Activated CD8-positive, alpha-beta memory T cell treated with anti-CD3 and anti-CD28 coated beads, Interleukin-2, amount 10 ng/mL, durations not matched to agents 7 days and 5 days (primary cell): ENCODE results near the gene SH3PXD2B. TPM values are rescaled to one million over a fixed set of nuclear protein-coding genes. Genes with fewer than 3 reads are reported as not detected.
"Not testable (repeated sequence)": the region's sequence is repeated elsewhere in the genome, so short reads cannot be mapped to it uniquely, and the experiment has no call there.

Source experiments
- ATAC-seq: fragments of 150-1000 bp; cut with Tn5 transposase; one replicate; pipeline ENCODE4 v1.10.0; 2021; ENCODE audit warnings: moderate library complexity
- CTCF ChIA-PET: fragments of 350-600 bp; sonication (Branson Sonifier 250); formaldehyde crosslinking; loops from one replicate; lab custom pipeline; 2021; ENCODE audit warnings: antibody characterized with exemption; lab: Charles Lee
- DNase-seq: peaks from one replicate; pipeline ENCODE4 v3.0.0-alpha.2; 2020
- H3K27ac Mint-ChIP-seq: one replicate; pipeline ENCODE4 v1.8.0; 2021; ENCODE audit warnings: mild to moderate bottlenecking, mixed read lengths
- H3K27me3 Mint-ChIP-seq: one replicate; pipeline ENCODE4 v1.8.0; 2021; ENCODE audit warnings: mixed read lengths
- H3K36me3 Mint-ChIP-seq: one replicate; pipeline ENCODE4 v1.8.0; 2021; ENCODE audit warnings: mild to moderate bottlenecking, mixed read lengths
- H3K4me1 Mint-ChIP-seq: one replicate; pipeline ENCODE4 v1.8.0; 2021; ENCODE audit warnings: mixed read lengths
- H3K4me3 Mint-ChIP-seq: one replicate; pipeline ENCODE4 v1.8.0; 2021; ENCODE audit warnings: mild to moderate bottlenecking, moderate library complexity, mixed read lengths
- H3K9me3 Mint-ChIP-seq: one replicate; pipeline ENCODE4 v1.8.0; 2022; ENCODE audit warnings: low read depth, mixed read lengths
- total RNA-seq, 2 experiments: library from RNA; stranded (reverse); gene quantifications; one replicate each; pipeline ENCODE4 v1.2.3, GENCODE V29; 2021

The SH3PXD2B gene
- total RNA-seq, 2 experiments from 2014 or later = 0.06 to 0.12 TPM

- Mint-ChIP-seq H3K36me3 (no peaks in the 10 kb centered on the region), H3K27me3 (peaks cover 13% of the 10 kb centered on the region), H3K4me1 (no peaks in the 10 kb centered on the region), H3K9me3 (no peaks in the 10 kb centered on the region), H3K4me3 (no peak overlapping the region), H3K27ac (no peak overlapping the region)
- ATAC-seq = no peak
- CTCF ChIA-PET = no interaction called here
- DNase-seq = no peak
Observed at GRCh38 chr5:172343741-172344140, 110.6 kb downstream of the SH3PXD2B start.

- Mint-ChIP-seq H3K36me3 (no peaks in the 10 kb centered on the region), H3K27me3 (peaks cover 13% of the 10 kb centered on the region), H3K9me3 (no peaks in the 10 kb centered on the region), H3K4me1 (no peaks in the 10 kb centered on the region), H3K27ac (no peak overlapping the region), H3K4me3 (no peak overlapping the region)
- CTCF ChIA-PET = no interaction called here
- DNase-seq = no peak
- ATAC-seq = no peak
Observed at GRCh38 chr5:172342918-172343317, 111.4 kb downstream of the SH3PXD2B start.

GRCh38 chr5:172339264-172340180 lies 114.8 kb downstream of the SH3PXD2B start:
- no peaks in the 10 kb centered on the region for H3K9me3 Mint-ChIP-seq
- H3K4me3 Mint-ChIP-seq = no peak overlapping the region
- no peaks in the 10 kb centered on the region for H3K4me1 Mint-ChIP-seq
- H3K27me3 Mint-ChIP-seq = peaks cover 2% of the 10 kb centered on the region
- no peaks in the 10 kb centered on the region for H3K36me3 Mint-ChIP-seq
- no peak for ATAC-seq
- no peak overlapping the region for H3K27ac Mint-ChIP-seq
- CTCF ChIA-PET = no interaction called here
- no peak for DNase-seq

- H3K4me3 Mint-ChIP-seq = no peak overlapping the region
- H3K36me3 Mint-ChIP-seq = no peaks in the 10 kb centered on the region
- H3K27ac Mint-ChIP-seq = no peak overlapping the region
- no peak for ATAC-seq
- CTCF ChIA-PET = no interaction called here
- no peaks in the 10 kb centered on the region for H3K27me3 Mint-ChIP-seq
- no peaks in the 10 kb centered on the region for H3K4me1 Mint-ChIP-seq
- DNase-seq = no peak
- no peaks in the 10 kb centered on the region for H3K9me3 Mint-ChIP-seq
Observed at GRCh38 chr5:172336676-172337285, 117.5 kb downstream of the SH3PXD2B start.

- ATAC-seq = no peak
- H3K27me3 Mint-ChIP-seq = no peaks in the 10 kb centered on the region
- CTCF ChIA-PET = no interaction called here
- H3K4me3 Mint-ChIP-seq = no peak overlapping the region
- no peak overlapping the region for H3K27ac Mint-ChIP-seq
- no peak for DNase-seq
- H3K4me1 Mint-ChIP-seq = no peaks in the 10 kb centered on the region
- no peaks in the 10 kb centered on the region for H3K36me3 Mint-ChIP-seq
- no peaks in the 10 kb centered on the region for H3K9me3 Mint-ChIP-seq
Observed at GRCh38 chr5:172336264-172336663, 118.1 kb downstream of the SH3PXD2B start.

- H3K27ac Mint-ChIP-seq = no peak overlapping the region
Observed at GRCh38 chr5:172335721-172336120, 118.6 kb downstream of the SH3PXD2B start.

GRCh38 chr5:172334641-172335040 lies 119.7 kb downstream of the SH3PXD2B start:
- ATAC-seq (no peak), DNase-seq (no peak)
- no peaks in the 10 kb centered on the region for H3K9me3 Mint-ChIP-seq
- CTCF ChIA-PET = interaction anchor here (1.0 kb wide), 1 partner anchor 36 kb away, joined by 3 read pairs; no protein-coding TSS in a partner anchor
- no peaks in the 10 kb centered on the region for H3K4me1 Mint-ChIP-seq
- no peak overlapping the region for H3K4me3 Mint-ChIP-seq
- peaks cover 6% of the 10 kb centered on the region for H3K27me3 Mint-ChIP-seq
- no peak overlapping the region for H3K27ac Mint-ChIP-seq
- H3K36me3 Mint-ChIP-seq = no peaks in the 10 kb centered on the region

More at GRCh38 chr5:172335721-172336120, 118.6 kb downstream of the SH3PXD2B start:
- Mint-ChIP-seq H3K4me3 (no peak overlapping the region), H3K36me3 (no peaks in the 10 kb centered on the region), H3K9me3 (no peaks in the 10 kb centered on the region), H3K27me3 (no peaks in the 10 kb centered on the region), H3K4me1 (no peaks in the 10 kb centered on the region)
- ATAC-seq = no peak
- CTCF ChIA-PET = no interaction called here
- DNase-seq = no peak

GRCh38 chr5:172334196-172334595 lies 120.1 kb downstream of the SH3PXD2B start:
- Mint-ChIP-seq H3K27me3 (peaks cover 8% of the 10 kb centered on the region), H3K4me1 (no peaks in the 10 kb centered on the region), H3K9me3 (no peaks in the 10 kb centered on the region), H3K27ac (no peak overlapping the region), H3K36me3 (no peaks in the 10 kb centered on the region), H3K4me3 (no peak overlapping the region)
- CTCF ChIA-PET = interaction anchor here (0.6 to 1.0 kb wide), 2 partner anchors 37 to 884 kb away, joined by 3 read pairs; no protein-coding TSS in a partner anchor
- no peak for ATAC-seq
- DNase-seq = no peak

GRCh38 chr5:172326901-172327300 lies 127.4 kb downstream of the SH3PXD2B start:
- H3K36me3 Mint-ChIP-seq, DNase-seq, H3K4me3 Mint-ChIP-seq, H3K27ac Mint-ChIP-seq, H3K27me3 Mint-ChIP-seq, H3K9me3 Mint-ChIP-seq, H3K4me1 Mint-ChIP-seq, ATAC-seq, CTCF ChIA-PET: not testable (repeated sequence)

GRCh38 chr5:172325452-172325851 lies 128.9 kb downstream of the SH3PXD2B start:
- no peak for ATAC-seq
- H3K27me3 Mint-ChIP-seq = peaks cover 7% of the 10 kb centered on the region
- no peaks in the 10 kb centered on the region for H3K36me3 Mint-ChIP-seq
- CTCF ChIA-PET = interaction anchor here (0.8 kb wide), 1 partner anchor 26 kb away, joined by 3 read pairs; no protein-coding TSS in a partner anchor
- H3K4me1 Mint-ChIP-seq = no peaks in the 10 kb centered on the region
- no peaks in the 10 kb centered on the region for H3K9me3 Mint-ChIP-seq
- no peak overlapping the region for H3K4me3 Mint-ChIP-seq
- no peak overlapping the region for H3K27ac Mint-ChIP-seq
- DNase-seq = no peak

- Mint-ChIP-seq H3K27ac (no peak overlapping the region), H3K36me3 (no peaks in the 10 kb centered on the region), H3K27me3 (no peaks in the 10 kb centered on the region), H3K4me3 (no peak overlapping the region), H3K9me3 (no peaks in the 10 kb centered on the region), H3K4me1 (no peaks in the 10 kb centered on the region)
- DNase-seq (no peak), ATAC-seq (no peak)
- CTCF ChIA-PET = no interaction called here
Observed at GRCh38 chr5:172322028-172322965, 132.0 kb downstream of the SH3PXD2B start.

- no peaks in the 10 kb centered on the region for H3K9me3 Mint-ChIP-seq
- ATAC-seq (no peak), DNase-seq (no peak)
- H3K27ac Mint-ChIP-seq = no peak overlapping the region
- H3K27me3 Mint-ChIP-seq = peaks cover 2% of the 10 kb centered on the region
- no peaks in the 10 kb centered on the region for H3K4me1 Mint-ChIP-seq
- CTCF ChIA-PET = no interaction called here
- no peak overlapping the region for H3K4me3 Mint-ChIP-seq
- H3K36me3 Mint-ChIP-seq = no peaks in the 10 kb centered on the region
Observed at GRCh38 chr5:172321593-172321992, 132.7 kb downstream of the SH3PXD2B start.
